Effector memory CD8-positive, alpha-beta T cell (primary cell): Measurements from ENCODE around the gene FARP1.
A peak's percentile ranks its signal among the peaks of the same experiment; 100 is the strongest.

ENCODE experiments used
- ATAC-seq: fragments of 150-1000 bp; cut with Tn5 transposase; replicated peaks from 2 replicates; pipeline ENCODE4 v1.10.0; 2021; ENCODE audit warnings: mild to moderate bottlenecking, moderate library complexity
- DNase-seq, 3 experiments: peaks; one replicate each; pipeline ENCODE4 v3.0.0; 2021
- H3K27ac Mint-ChIP-seq, 2 donors: one replicate each; pipeline ENCODE4 v1.8.0; 2022; ENCODE audit warnings: mild to moderate bottlenecking in 2 of 2, mixed read lengths in 2 of 2, moderate library complexity in 2 of 2
- H3K27me3 Mint-ChIP-seq, 2 donors: one replicate each; pipeline ENCODE4 v1.8.0; 2022; ENCODE audit warnings: mixed read lengths in 2 of 2
- H3K36me3 Mint-ChIP-seq: one replicate; pipeline ENCODE4 v1.8.0; 2022; ENCODE audit warnings: mild to moderate bottlenecking, moderate library complexity, mixed read lengths; ENCODE audit not compliant: insufficient read depth
- H3K4me1 Mint-ChIP-seq, 2 donors: one replicate each; pipeline ENCODE4 v1.8.0; 2022; ENCODE audit warnings: low read depth in 2 of 2, mixed read lengths in 2 of 2
- H3K4me3 Mint-ChIP-seq, 2 donors: one replicate each; pipeline ENCODE4 v1.8.0; 2022; ENCODE audit warnings: mild to moderate bottlenecking in 2 of 2, mixed read lengths in 2 of 2, moderate library complexity in 2 of 2
- H3K9me3 Mint-ChIP-seq, 2 donors: one replicate each; pipeline ENCODE4 v1.8.0; 2022; ENCODE audit warnings: mixed read lengths in 2 of 2

The FARP1 gene

GRCh38 chr13:98429531-98429930 lies 286.6 kb downstream of the FARP1 start:
- H3K27me3 Mint-ChIP-seq = peaks cover 68 to 72% of the 10 kb centered on the region in 2 donors
- no peaks in the 10 kb centered on the region for H3K9me3 Mint-ChIP-seq
- H3K4me1 Mint-ChIP-seq = no peaks in the 10 kb centered on the region
- H3K36me3 Mint-ChIP-seq = peaks cover 5% of the 10 kb centered on the region
- no peak overlapping the region for H3K4me3 Mint-ChIP-seq
- no peak for DNase-seq
- H3K27ac Mint-ChIP-seq = no peak overlapping the region
- no peak for ATAC-seq

GRCh38 chr13:98429977-98430736 lies 287.3 kb downstream of the FARP1 start:
- H3K36me3 Mint-ChIP-seq = peaks cover 5% of the 10 kb centered on the region
- ATAC-seq = no peak
- H3K27me3 Mint-ChIP-seq = peaks cover 68 to 73% of the 10 kb centered on the region in 2 donors
- no peaks in the 10 kb centered on the region for H3K9me3 Mint-ChIP-seq
- no peaks in the 10 kb centered on the region for H3K4me1 Mint-ChIP-seq
- no peak overlapping the region for H3K4me3 Mint-ChIP-seq
- DNase-seq = no peak
- no peak overlapping the region for H3K27ac Mint-ChIP-seq

- ATAC-seq (no peak), DNase-seq (no peak)
- H3K36me3 Mint-ChIP-seq = peaks cover 5% of the 10 kb centered on the region
- peaks cover 50 to 89% of the 10 kb centered on the region in 2 donors for H3K27me3 Mint-ChIP-seq
- no peak overlapping the region for H3K4me3 Mint-ChIP-seq
- no peaks in the 10 kb centered on the region for H3K9me3 Mint-ChIP-seq
- H3K27ac Mint-ChIP-seq = peak overlapping the region in 1 of 2 donors; percentile 50
- H3K4me1 Mint-ChIP-seq = no peaks in the 10 kb centered on the region
Measured at GRCh38 chr13:98432638-98433037, 289.7 kb downstream of the FARP1 start.

GRCh38 chr13:98433654-98434053 lies 290.8 kb downstream of the FARP1 start:
- H3K9me3 Mint-ChIP-seq = no peaks in the 10 kb centered on the region
- H3K4me1 Mint-ChIP-seq = no peaks in the 10 kb centered on the region
- H3K4me3 Mint-ChIP-seq = no peak overlapping the region
- DNase-seq = no peak
- no peak for ATAC-seq
- H3K27ac Mint-ChIP-seq = peak overlapping the region in 1 of 2 donors; percentile 50
- peaks cover 8% of the 10 kb centered on the region for H3K36me3 Mint-ChIP-seq
- peaks cover 42 to 82% of the 10 kb centered on the region in 2 donors for H3K27me3 Mint-ChIP-seq

- no peak for ATAC-seq
- H3K9me3 Mint-ChIP-seq = no peaks in the 10 kb centered on the region
Measured at GRCh38 chr13:98434060-98434459, 291.2 kb downstream of the FARP1 start.

GRCh38 chr13:98435376-98435775 lies 292.5 kb downstream of the FARP1 start:
- Mint-ChIP-seq H3K4me1 (no peaks in the 10 kb centered on the region), H3K27ac (no peak overlapping the region), H3K27me3 (peaks cover 30 to 65% of the 10 kb centered on the region in 2 donors), H3K36me3 (peaks cover 11% of the 10 kb centered on the region), H3K9me3 (no peaks in the 10 kb centered on the region), H3K4me3 (no peak overlapping the region)
- no peak for DNase-seq
- no peak for ATAC-seq

More at GRCh38 chr13:98434060-98434459, 291.2 kb downstream of the FARP1 start:
- Mint-ChIP-seq H3K27me3 (peaks cover 38 to 78% of the 10 kb centered on the region in 2 donors), H3K27ac (no peak overlapping the region), H3K4me3 (no peak overlapping the region), H3K36me3 (peaks cover 8% of the 10 kb centered on the region), H3K4me1 (no peaks in the 10 kb centered on the region)
- DNase-seq = no peak

- ATAC-seq = no peak
- peaks cover 28 to 55% of the 10 kb centered on the region in 2 donors for H3K27me3 Mint-ChIP-seq
- DNase-seq = no peak
- H3K4me1 Mint-ChIP-seq = no peaks in the 10 kb centered on the region
- no peak overlapping the region for H3K4me3 Mint-ChIP-seq
- H3K9me3 Mint-ChIP-seq = no peaks in the 10 kb centered on the region
- peaks cover 11% of the 10 kb centered on the region for H3K36me3 Mint-ChIP-seq
- no peak overlapping the region for H3K27ac Mint-ChIP-seq
Measured at GRCh38 chr13:98436233-98436910, 293.5 kb downstream of the FARP1 start.

- DNase-seq (no peak), ATAC-seq (no peak)
- no peaks in the 10 kb centered on the region for H3K4me1 Mint-ChIP-seq
- H3K27ac Mint-ChIP-seq = no peak overlapping the region
- peaks cover 6% of the 10 kb centered on the region for H3K36me3 Mint-ChIP-seq
- H3K4me3 Mint-ChIP-seq = no peak overlapping the region
- H3K9me3 Mint-ChIP-seq = no peaks in the 10 kb centered on the region
- peaks cover 8 to 33% of the 10 kb centered on the region in 2 donors for H3K27me3 Mint-ChIP-seq
Measured at GRCh38 chr13:98438246-98439125, 295.6 kb downstream of the FARP1 start.

- H3K9me3 Mint-ChIP-seq = no peaks in the 10 kb centered on the region
- H3K36me3 Mint-ChIP-seq = peaks cover 5% of the 10 kb centered on the region
- ATAC-seq (no peak), DNase-seq (no peak)
- H3K27me3 Mint-ChIP-seq = peaks cover 4 to 27% of the 10 kb centered on the region in 2 donors
- H3K4me3 Mint-ChIP-seq = no peak overlapping the region
- H3K4me1 Mint-ChIP-seq = no peaks in the 10 kb centered on the region
- no peak overlapping the region for H3K27ac Mint-ChIP-seq
Measured at GRCh38 chr13:98439126-98439828, 296.4 kb downstream of the FARP1 start.

- DNase-seq = no peak
- no peak overlapping the region for H3K27ac Mint-ChIP-seq
- peaks cover under 1% of the 10 kb centered on the region in 2 donors for H3K4me1 Mint-ChIP-seq
- peaks cover 4 to 27% of the 10 kb centered on the region in 2 donors for H3K27me3 Mint-ChIP-seq
- H3K9me3 Mint-ChIP-seq = no peaks in the 10 kb centered on the region
- no peak for ATAC-seq
- peaks cover 5% of the 10 kb centered on the region for H3K36me3 Mint-ChIP-seq
- H3K4me3 Mint-ChIP-seq = no peak overlapping the region
Measured at GRCh38 chr13:98439896-98440295, 297.0 kb downstream of the FARP1 start.

- no peak overlapping the region for H3K27ac Mint-ChIP-seq
- peaks cover 5% of the 10 kb centered on the region for H3K36me3 Mint-ChIP-seq
- peaks cover 6 to 7% of the 10 kb centered on the region in 2 donors for H3K4me1 Mint-ChIP-seq
- H3K4me3 Mint-ChIP-seq = no peak overlapping the region
- no peaks in the 10 kb centered on the region for H3K9me3 Mint-ChIP-seq
- DNase-seq (no peak), ATAC-seq (no peak)
- peaks cover 4 to 22% of the 10 kb centered on the region in 2 donors for H3K27me3 Mint-ChIP-seq
Measured at GRCh38 chr13:98440390-98441055, 297.6 kb downstream of the FARP1 start.

GRCh38 chr13:98441056-98441676 lies 298.3 kb downstream of the FARP1 start:
- Mint-ChIP-seq H3K4me3 (no peak overlapping the region), H3K27me3 (peaks cover 4 to 16% of the 10 kb centered on the region in 2 donors), H3K27ac (no peak overlapping the region), H3K9me3 (no peaks in the 10 kb centered on the region), H3K4me1 (peaks cover 12 to 13% of the 10 kb centered on the region in 2 donors), H3K36me3 (peaks cover 6% of the 10 kb centered on the region)
- DNase-seq (no peak), ATAC-seq (no peak)
